GM12892 (cell line): Measurements from ENCODE around the gene EIF3L.

Experiments used
- POLR2AphosphoS5 ChIP-seq: IDR thresholded peaks from 2 replicates; pipeline ENCODE4 v1.6.1; 2011; ENCODE audit warnings: low read depth, low read length, control low read depth
- TAF1 ChIP-seq: IDR thresholded peaks from 2 replicates; pipeline ENCODE4 v1.6.1; 2011; ENCODE audit warnings: low read depth, mild to moderate bottlenecking, control low read depth, low read length, borderline replicate concordance

GRCh38 chr22:37843741-37844089, 5.5 kb upstream of the EIF3L start:
- TF ChIP-seq TAF1 = no peak
- no peak for TF ChIP-seq POLR2AphosphoS5
